NCI-H1930 (cell line): ENCODE data around the gene SLC25A24.

ENCODE experiments used
- DNase-seq, 2 experiments: peaks; one replicate each; lab custom pipeline; 2025; lab: John Stamatoyannopoulos, UW

The SLC25A24 gene

DNA sequence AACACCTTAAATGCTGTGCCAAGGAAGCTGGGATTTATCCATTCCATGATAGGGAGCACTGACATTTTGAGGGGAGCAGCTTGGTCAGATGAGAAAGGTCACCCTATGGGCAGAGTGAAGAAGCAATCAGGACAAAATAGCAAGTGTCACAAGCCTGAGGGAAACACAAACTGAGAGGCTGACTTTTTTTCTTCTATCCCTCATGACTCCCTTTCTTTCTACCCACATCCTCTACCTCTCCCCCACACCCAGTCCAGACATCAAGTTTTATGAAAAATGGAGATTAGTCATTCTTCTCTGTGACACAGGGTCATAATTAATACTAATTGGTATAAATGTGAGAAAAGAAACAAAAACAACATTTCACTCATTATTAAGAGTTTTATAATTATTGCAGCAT is 103.1 kb downstream of the SLC25A24 start:
- no peak for DNase-seq

DNA sequence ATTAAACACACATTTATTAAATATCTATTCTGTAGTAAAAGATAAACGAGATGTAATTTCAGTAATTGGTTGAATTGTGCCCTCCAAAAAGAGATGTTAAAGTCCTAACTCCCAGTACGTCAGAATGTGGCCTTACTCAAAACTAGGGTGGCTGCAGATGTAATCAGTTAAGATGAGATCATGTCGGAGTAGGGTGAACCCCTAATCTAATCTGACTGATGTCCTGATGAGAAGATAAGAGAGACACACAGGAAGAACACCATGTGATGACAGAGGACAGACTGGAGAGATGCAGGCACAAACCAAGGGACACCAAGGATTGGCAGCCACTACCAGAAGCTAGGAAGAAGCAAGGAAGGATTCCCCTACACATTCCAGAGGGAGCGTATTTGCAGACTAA is 104.1 kb downstream of the SLC25A24 start:
- DNase-seq: no peak

DNA sequence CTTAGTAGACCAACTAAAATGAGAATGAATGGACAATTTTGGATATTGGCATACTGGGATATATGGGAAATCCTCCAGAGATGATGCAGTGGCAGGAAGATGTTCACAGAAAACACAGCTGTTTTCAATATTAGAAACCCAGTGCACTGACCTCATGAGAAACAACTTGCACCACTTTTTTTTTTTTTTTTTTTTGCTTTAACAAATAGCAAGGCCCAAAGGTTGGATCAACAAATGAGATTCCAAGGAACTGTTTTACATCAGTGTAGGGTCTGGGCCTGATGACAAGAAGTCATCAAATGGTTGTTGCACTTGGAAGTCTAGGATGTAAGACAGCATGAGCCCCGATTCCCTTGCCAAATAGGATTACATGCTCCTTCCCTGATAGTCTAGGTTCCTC is 110.7 kb downstream of the SLC25A24 start:
- no peak for DNase-seq

- no peak for DNase-seq
Measured at GRCh38 chr1:108085628-108086027, 114.5 kb downstream of the SLC25A24 start.

- DNase-seq: no peak
Measured at GRCh38 chr1:108084866-108085477, 115.2 kb downstream of the SLC25A24 start.
